ENCODE data around the gene FAM120C. TPM values are rescaled to one million over a fixed set of nuclear protein-coding genes. Genes with fewer than 3 reads are reported as not detected.

The FAM120C gene
- polyA plus RNA-seq (ENCODE audit: insufficient read length in 3 of 3): 10 to 100 TPM in 2 of 3 donors, 1 to 10 TPM in 1; 9.4 to 12.1 (median 10.2) TPM
- long read RNA-seq, donor 1: 0 reads
- long read RNA-seq, donor 2: 0 reads
- long read RNA-seq, donor 3: 0 reads
- long read RNA-seq, donor 4: 0 reads
- long read RNA-seq, donor 5, full-length matches to known transcripts: 1 of 1 reads
- long read RNA-seq, donor 5, partial matches to known transcripts: 0 of 1 reads
- long read RNA-seq, donor 5, other reads (novel, unspliced or antisense): 0 of 1 reads
- long read RNA-seq, donor 6, partial matches to known transcripts: 0 of 2 reads
- long read RNA-seq, donor 6, other reads (novel, unspliced or antisense): 0 of 2 reads
- long read RNA-seq, donor 7, partial matches to known transcripts: 0 of 2 reads
- long read RNA-seq, donor 7, other reads (novel, unspliced or antisense): 0 of 2 reads
- long read RNA-seq, donor 8: 0 reads
- long read RNA-seq, donor 9, partial matches to known transcripts: 0 of 1 reads
- long read RNA-seq, donor 9, other reads (novel, unspliced or antisense): 0 of 1 reads
- long read RNA-seq, donor 10, partial matches to known transcripts: 0 of 1 reads
- long read RNA-seq, donor 10, other reads (novel, unspliced or antisense): 0 of 1 reads
- long read RNA-seq, donor 11: 0 reads
- long read RNA-seq, donor 12: 0 reads
- long read RNA-seq, donor 13, partial matches to known transcripts: 0 of 2 reads
- long read RNA-seq, donor 13, other reads (novel, unspliced or antisense): 0 of 2 reads
- long read RNA-seq, donor 14, partial matches to known transcripts: 0 of 3 reads
- long read RNA-seq, donor 14, other reads (novel, unspliced or antisense): 0 of 3 reads
- long read RNA-seq, donor 15: 0 reads
- long read RNA-seq, donor 16, partial matches to known transcripts: 0 of 3 reads
- long read RNA-seq, donor 16, other reads (novel, unspliced or antisense): 0 of 3 reads

GRCh38 chrX:54182864-54183613, at the start of gene FAM120C:
FAM120C (minus strand) TSS chrX:54183254; CDS start chrX:54183198, 56 bp downstream.
- DNase-seq (ENCODE audit: extremely low read depth in 1 of 11, low read depth in 9 of 11, low spot score in 4 of 11): peak; percentile 33 to 71 (median 63)

- DNase-seq (ENCODE audit: extremely low read depth in 1 of 11, low read depth in 9 of 11, low spot score in 4 of 11): no peak
Measured at GRCh38 chrX:54230435-54231148, 47.5 kb upstream of the FAM120C start.

GRCh38 chrX:54223581-54223980, 40.5 kb upstream of the FAM120C start:
- DNase-seq (ENCODE audit: extremely low read depth in 1 of 11, low read depth in 9 of 11, low spot score in 4 of 11): no peak

GRCh38 chrX:54213603-54214002, 30.5 kb upstream of the FAM120C start:
- no peak for DNase-seq (ENCODE audit: extremely low read depth in 1 of 11, low read depth in 9 of 11, low spot score in 4 of 11)

GRCh38 chrX:54208531-54208930, 25.5 kb upstream of the FAM120C start:
- no peak for DNase-seq (ENCODE audit: extremely low read depth in 1 of 11, low read depth in 9 of 11, low spot score in 4 of 11)

- DNase-seq (ENCODE audit: extremely low read depth in 1 of 11, low read depth in 9 of 11, low spot score in 4 of 11): no peak
Measured at GRCh38 chrX:54198262-54198661, 15.2 kb upstream of the FAM120C start.

- DNase-seq (ENCODE audit: extremely low read depth in 1 of 11, low read depth in 9 of 11, low spot score in 4 of 11): no peak
Measured at GRCh38 chrX:54194982-54195588, 12.0 kb upstream of the FAM120C start.

GRCh38 chrX:54193085-54193821, 10.2 kb upstream of the FAM120C start:
- DNase-seq (ENCODE audit: extremely low read depth in 1 of 11, low read depth in 9 of 11, low spot score in 4 of 11): no peak

- DNase-seq (ENCODE audit: extremely low read depth in 1 of 11, low read depth in 9 of 11, low spot score in 4 of 11): no peak
Measured at GRCh38 chrX:54184474-54184873, 1.4 kb upstream of the FAM120C start.

GRCh38 chrX:54182194-54182863, 725 bp downstream of the FAM120C start:
- peak in 1 of 11 donors; percentile 8 for DNase-seq (ENCODE audit: extremely low read depth in 1 of 11, low read depth in 9 of 11, low spot score in 4 of 11)

- DNase-seq (ENCODE audit: extremely low read depth in 1 of 11, low read depth in 9 of 11, low spot score in 4 of 11): no peak
Measured at GRCh38 chrX:54181202-54181953, 1.7 kb downstream of the FAM120C start.

GRCh38 chrX:54180403-54180802, 2.7 kb downstream of the FAM120C start:
- DNase-seq (ENCODE audit: extremely low read depth in 1 of 11, low read depth in 9 of 11, low spot score in 4 of 11): no peak

GRCh38 chrX:54178100-54178940, 4.7 kb downstream of the FAM120C start:
- no peak for DNase-seq (ENCODE audit: extremely low read depth in 1 of 11, low read depth in 9 of 11, low spot score in 4 of 11)

- no peak for DNase-seq (ENCODE audit: extremely low read depth in 1 of 11, low read depth in 9 of 11, low spot score in 4 of 11)
Measured at GRCh38 chrX:54177306-54177705, 5.7 kb downstream of the FAM120C start.

- no peak for DNase-seq (ENCODE audit: extremely low read depth in 1 of 11, low read depth in 9 of 11, low spot score in 4 of 11)
Measured at GRCh38 chrX:54173791-54174190, 9.3 kb downstream of the FAM120C start.
